Stimulated activated CD4-positive, alpha-beta T cell treated with anti-CD3 and anti-CD28 coated beads, Interleukin-15, amount 100 ng/mL, for 24 hours (primary cell): ENCODE results near the gene SYNDIG1.

Experiments used
- DNase-seq: peaks from one replicate; pipeline ENCODE4 v3.0.0-alpha.2; 2020

SYNDIG1 gene

DNA sequence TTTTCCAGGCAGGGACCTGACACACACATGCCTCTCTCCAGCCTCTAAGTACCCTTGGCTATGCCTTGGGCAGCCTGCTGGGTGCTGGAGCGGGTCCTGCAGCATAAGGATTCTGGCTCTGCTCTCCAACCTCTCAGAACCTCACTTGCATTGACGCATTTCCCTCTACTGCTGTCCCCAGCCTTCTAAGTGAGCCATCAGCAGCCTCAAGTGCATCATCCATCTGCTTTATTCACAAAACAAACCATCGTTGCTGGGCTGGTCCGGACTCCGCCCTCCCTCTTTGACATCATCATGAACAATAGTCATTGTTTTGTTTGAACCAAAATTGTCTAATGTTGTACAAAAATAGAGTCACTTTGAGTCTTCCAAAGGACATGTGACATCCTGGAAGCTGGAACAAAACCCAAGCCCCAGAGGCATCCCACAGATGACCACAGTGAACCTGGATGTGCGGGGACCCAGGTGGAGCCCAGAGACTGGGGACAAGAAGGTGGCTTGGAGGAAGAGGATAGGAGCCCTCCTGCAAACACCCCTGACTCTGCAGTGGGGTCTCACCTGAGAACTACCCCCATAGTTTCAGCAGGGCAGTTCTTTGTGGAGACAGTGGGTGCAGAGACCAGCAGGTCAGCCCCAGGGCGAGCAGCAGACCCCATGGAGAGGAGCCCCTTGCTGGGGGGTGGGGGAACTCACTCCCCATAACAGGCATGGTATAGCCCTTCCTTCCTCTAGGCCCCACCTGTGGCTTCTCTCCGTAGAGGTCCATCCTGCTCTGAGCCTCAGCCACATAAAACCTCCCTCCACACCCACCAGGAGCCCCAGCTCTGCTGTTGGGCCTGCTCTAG, 230.1 kb downstream of the SYNDIG1 start:
- no peak for DNase-seq

DNA sequence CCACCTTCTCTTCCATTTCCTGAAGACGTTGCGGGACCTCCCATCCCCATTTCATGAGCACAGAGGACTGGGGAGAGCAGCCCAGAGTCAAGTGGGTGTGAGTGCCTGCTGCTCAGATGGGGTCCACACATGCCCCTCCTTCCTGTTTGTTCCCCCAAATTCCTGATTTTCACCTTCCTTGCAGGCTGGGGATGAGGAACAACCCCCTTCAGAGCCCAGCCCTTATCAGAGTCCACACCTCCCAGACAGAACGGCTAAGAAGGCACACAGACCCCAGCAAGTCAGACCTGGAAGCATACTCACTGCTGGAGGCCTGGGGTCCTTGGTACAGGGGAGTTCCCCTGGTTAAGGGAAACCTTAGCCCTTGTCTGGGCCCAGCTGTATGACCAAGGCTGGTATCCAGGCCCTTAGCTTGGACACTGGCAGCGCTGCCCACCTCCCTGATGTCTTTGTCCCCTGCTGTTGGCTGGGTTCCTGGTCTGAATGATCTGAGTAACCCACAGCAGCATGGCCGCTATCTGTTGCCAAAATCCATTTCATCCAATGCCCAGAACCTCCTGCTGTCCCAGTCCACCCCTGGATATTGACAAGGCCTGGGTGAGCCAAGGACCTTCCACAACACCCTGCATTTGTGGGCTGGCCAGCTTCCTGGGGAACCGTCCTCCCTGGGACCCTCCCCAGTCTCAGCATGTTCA, 230.9 kb downstream of the SYNDIG1 start:
- no peak for DNase-seq

GRCh38 chr20:24701027-24701426, 231.6 kb downstream of the SYNDIG1 start:
- DNase-seq: no peak

DNA sequence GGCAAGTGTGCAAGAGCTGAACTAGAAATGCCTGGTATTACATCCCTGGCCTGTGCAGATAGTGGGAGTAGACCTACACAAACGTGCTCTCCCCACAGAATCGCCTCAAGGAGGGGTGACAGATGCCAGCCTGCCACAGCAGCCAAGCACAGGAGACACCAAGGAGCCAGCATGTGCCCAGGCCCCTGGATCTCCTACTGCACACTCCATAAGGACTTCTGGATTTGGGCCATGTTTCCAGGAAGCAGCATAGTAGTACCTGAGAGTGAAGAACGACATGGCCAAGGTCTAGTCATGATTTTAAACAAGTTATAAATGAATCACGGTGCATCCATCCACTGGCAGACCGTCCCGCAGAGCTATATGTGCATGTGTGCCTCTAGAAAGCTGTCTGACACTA, 232.2 kb downstream of the SYNDIG1 start:
- DNase-seq: no peak

- no peak for DNase-seq
Measured at GRCh38 chr20:24702501-24703283, 233.3 kb downstream of the SYNDIG1 start.

DNA sequence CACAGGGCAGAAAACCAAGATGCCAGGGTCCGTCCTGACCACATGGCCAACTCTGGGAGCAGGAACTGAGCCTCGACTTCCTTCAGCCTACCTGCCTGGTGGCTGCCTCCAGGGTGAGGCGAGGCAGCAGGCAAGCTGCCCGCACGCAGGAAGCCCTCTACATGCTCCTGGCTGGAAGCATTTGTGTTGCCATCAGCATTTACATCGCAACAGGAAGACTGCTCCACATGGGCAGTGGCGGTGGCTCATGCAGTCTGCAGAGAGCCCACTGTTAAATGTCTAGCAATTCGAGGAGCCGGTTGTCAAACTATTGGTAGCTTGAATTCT, 233.8 kb downstream of the SYNDIG1 start:
- no peak for DNase-seq

- DNase-seq: no peak
Measured at GRCh38 chr20:24704899-24705298, 235.5 kb downstream of the SYNDIG1 start.

DNA sequence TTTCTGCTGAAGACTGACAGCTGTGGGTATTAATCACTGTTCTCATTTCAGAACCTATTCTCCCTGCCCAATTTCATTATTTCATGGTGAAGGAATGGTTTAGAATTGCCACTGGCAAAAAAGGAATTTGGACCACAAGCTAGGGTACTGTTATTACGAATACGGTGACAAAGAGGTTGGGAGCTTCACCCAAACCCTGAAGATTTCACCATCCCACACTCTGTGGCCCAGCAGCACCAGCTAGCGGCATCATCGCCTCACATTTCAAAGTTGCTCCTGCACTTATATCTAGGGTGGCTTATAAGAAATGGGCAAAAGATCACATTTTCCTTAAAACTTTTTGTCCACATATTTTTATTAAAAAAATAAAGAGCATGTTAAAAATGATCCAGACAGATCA, 236.1 kb downstream of the SYNDIG1 start:
- no peak for DNase-seq

DNA sequence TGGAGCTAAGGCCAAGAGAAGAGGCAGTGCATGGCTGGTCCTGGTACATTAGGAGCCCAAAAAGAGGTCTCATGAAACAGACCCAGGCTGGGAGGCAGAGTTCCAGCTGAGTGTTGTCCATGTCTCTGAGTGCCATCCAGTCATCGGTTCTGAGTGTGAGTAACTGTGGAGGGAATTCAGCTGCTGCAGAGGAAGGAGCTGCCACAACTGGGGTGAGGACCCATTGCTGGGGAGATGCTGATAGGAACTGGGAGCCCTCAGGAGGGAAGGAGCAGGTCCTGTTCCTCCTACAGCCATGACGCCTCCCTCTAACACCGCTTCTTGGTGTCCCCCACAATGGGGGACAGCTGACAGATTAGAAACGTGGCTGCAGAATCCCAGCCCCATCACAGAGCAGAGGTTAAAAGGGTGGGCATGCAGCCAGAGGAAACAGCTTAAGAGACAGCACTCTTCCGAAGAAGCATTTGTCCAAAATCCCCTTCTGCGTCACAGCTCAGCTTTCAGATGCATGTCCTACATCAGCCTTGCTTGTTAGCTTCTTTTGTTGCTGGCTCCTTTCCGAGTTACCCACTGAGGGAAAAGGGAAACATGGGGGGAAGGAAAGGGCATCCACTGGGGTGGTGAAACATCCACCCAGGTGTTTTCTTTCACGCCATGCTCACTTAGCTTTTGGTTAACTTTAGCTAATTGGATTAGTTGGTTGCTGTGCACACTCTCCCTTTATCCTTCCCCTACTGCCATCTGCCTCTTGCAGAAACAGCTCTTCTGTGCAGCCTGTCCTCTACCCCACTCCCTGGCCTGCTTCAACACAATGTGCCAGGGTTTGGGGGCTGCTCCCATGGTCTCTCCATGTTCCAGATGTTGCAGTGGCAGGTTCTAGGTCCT, 239.2 kb downstream of the SYNDIG1 start:
- no peak for DNase-seq
